MM.1S (cell line): Measurements from ENCODE around the gene PAPSS2.

ENCODE experiments used
- CTCF ChIP-seq: fragments of 300-600 bp; sonication (generic); IDR thresholded peaks from 2 replicates; pipeline ENCODE4 v1.5.1; 2016; ENCODE audit warnings: antibody characterized with exemption, low read length, mixed read lengths
- EZH2phosphoT487 ChIP-seq: fragments of 300-600 bp; sonication (generic); IDR thresholded peaks from 2 replicates; pipeline ENCODE4 v1.6.1; 2018; ENCODE audit warnings: antibody characterized with exemption, low read length

GRCh38 chr10:87753995-87754866, 94.6 kb downstream of the PAPSS2 start:
- no peak for TF ChIP-seq CTCF
- no peak for TF ChIP-seq EZH2phosphoT487
